HG03558 (cell line): ENCODE measurements around the gene NSMCE1.

Experiments
- ATAC-seq: cut with Tn5 transposase; IDR thresholded peaks from one replicate; pipeline ENCODE4 v1.9.1; 2021; ENCODE audit warnings: moderate number of reproducible peaks; ENCODE audit not compliant: unreplicated experiment; ENCODE audit errors: extremely low read depth

The NSMCE1 gene

GRCh38 chr16:27199736-27200135 lies 68.8 kb downstream of the NSMCE1 start:
- ATAC-seq: peak; percentile 28

- no peak for ATAC-seq
Observed at GRCh38 chr16:27199235-27199586, 69.4 kb downstream of the NSMCE1 start.

- ATAC-seq: no peak
Observed at GRCh38 chr16:27198451-27199234, 69.9 kb downstream of the NSMCE1 start.

GRCh38 chr16:27197004-27197403 lies 71.6 kb downstream of the NSMCE1 start:
- no peak for ATAC-seq

GRCh38 chr16:27195941-27196595 lies 72.5 kb downstream of the NSMCE1 start:
- ATAC-seq: no peak

GRCh38 chr16:27195076-27195741 lies 73.4 kb downstream of the NSMCE1 start:
- no peak for ATAC-seq

- ATAC-seq: no peak
Observed at GRCh38 chr16:27193300-27193990, 75.1 kb downstream of the NSMCE1 start.

- ATAC-seq: no peak
Observed at GRCh38 chr16:27191352-27191924, 77.1 kb downstream of the NSMCE1 start.

- no peak for ATAC-seq
Observed at GRCh38 chr16:27190316-27190871, 78.2 kb downstream of the NSMCE1 start.

GRCh38 chr16:27189335-27189972 lies 79.1 kb downstream of the NSMCE1 start:
- no peak for ATAC-seq

GRCh38 chr16:27188633-27189032 lies 79.9 kb downstream of the NSMCE1 start:
- no peak for ATAC-seq

GRCh38 chr16:27185776-27186130 lies 82.8 kb downstream of the NSMCE1 start:
- no peak for ATAC-seq

GRCh38 chr16:27182906-27183405 lies 85.6 kb downstream of the NSMCE1 start:
- ATAC-seq: no peak

- ATAC-seq: no peak
Observed at GRCh38 chr16:27181019-27181790, 87.4 kb downstream of the NSMCE1 start.

GRCh38 chr16:27179500-27180072 lies 89.0 kb downstream of the NSMCE1 start:
- ATAC-seq: no peak

- ATAC-seq: no peak
Observed at GRCh38 chr16:27177031-27177774, 91.4 kb downstream of the NSMCE1 start.

- ATAC-seq: no peak
Observed at GRCh38 chr16:27175888-27176287, 92.7 kb downstream of the NSMCE1 start.
